Peyer's patch (tissue), 4 donors: ENCODE results near the gene TARP.
"Not testable (repeated sequence)": the region's sequence is repeated elsewhere in the genome, so short reads cannot be mapped to it uniquely, and the experiment has no call there.

Source experiments
- DNase-seq, 3 donors: peaks; one replicate each; pipeline ENCODE4 v3.0.0-alpha.2; 2017 to 2019
- H3K27ac ChIP-seq, 4 donors: fragments of 200-600 bp; sonication (generic); one replicate each; pipeline ENCODE4 v1.5.1; 2016 to 2019
- H3K27me3 ChIP-seq, 2 donors: fragments of 200-600 bp; sonication (generic); one replicate each; pipeline ENCODE4 v1.5.1; 2019
- H3K36me3 ChIP-seq, 3 donors: fragments of 200-600 bp; sonication (generic); one replicate each; pipeline ENCODE4 v1.5.1; 2016 to 2019
- H3K4me1 ChIP-seq, 4 donors: fragments of 200-600 bp; sonication (generic); one replicate each; pipeline ENCODE4 v1.5.1; 2016 to 2019
- H3K4me3 ChIP-seq, 4 donors: fragments of 200-600 bp; sonication (generic); 1 replicate in 3 of 4; 2 replicates in 1 of 4; pipeline ENCODE4 v1.5.1; 2016 to 2019; ENCODE audit warnings: mild to moderate bottlenecking in 1 of 4
- H3K9me3 ChIP-seq, 4 donors: fragments of 200-600 bp; sonication (generic); one replicate each; pipeline ENCODE4 v1.5.1; 2016 to 2019; ENCODE audit warnings: mild to moderate bottlenecking in 1 of 4
- POLR2A ChIP-seq, 2 donors: fragments of 450-650 bp; IDR thresholded peaks; one replicate each; pipeline ENCODE4 v1.5.1; 2017; ENCODE audit warnings: antibody characterized with exemption in 2 of 2, mild to moderate bottlenecking in 2 of 2, moderate library complexity in 2 of 2
- TF ChIP-seq, protein P1 (sequence below), 6 experiments: fragments of 450-650 bp in 4 of 6; fragments of 200-600 bp in 2 of 6; sonication (generic) in 1 of 6; IDR thresholded peaks; one replicate each; pipeline ENCODE4 v1.5.1; 2017 to 2019; ENCODE audit warnings: antibody characterized with exemption in 6 of 6, mild to moderate bottlenecking in 3 of 6, moderate library complexity in 1 of 6

Gene TARP

GRCh38 chr7:38274486-38274885 is 1.1 kb upstream of the TARP start:
- TF ChIP-seq, protein P1, sequence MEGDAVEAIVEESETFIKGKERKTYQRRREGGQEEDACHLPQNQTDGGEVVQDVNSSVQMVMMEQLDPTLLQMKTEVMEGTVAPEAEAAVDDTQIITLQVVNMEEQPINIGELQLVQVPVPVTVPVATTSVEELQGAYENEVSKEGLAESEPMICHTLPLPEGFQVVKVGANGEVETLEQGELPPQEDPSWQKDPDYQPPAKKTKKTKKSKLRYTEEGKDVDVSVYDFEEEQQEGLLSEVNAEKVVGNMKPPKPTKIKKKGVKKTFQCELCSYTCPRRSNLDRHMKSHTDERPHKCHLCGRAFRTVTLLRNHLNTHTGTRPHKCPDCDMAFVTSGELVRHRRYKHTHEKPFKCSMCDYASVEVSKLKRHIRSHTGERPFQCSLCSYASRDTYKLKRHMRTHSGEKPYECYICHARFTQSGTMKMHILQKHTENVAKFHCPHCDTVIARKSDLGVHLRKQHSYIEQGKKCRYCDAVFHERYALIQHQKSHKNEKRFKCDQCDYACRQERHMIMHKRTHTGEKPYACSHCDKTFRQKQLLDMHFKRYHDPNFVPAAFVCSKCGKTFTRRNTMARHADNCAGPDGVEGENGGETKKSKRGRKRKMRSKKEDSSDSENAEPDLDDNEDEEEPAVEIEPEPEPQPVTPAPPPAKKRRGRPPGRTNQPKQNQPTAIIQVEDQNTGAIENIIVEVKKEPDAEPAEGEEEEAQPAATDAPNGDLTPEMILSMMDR (IDR thresholded peaks at IDR 0.05) = no peak
- no peak for TF ChIP-seq POLR2A (IDR thresholded peaks at IDR 0.05)
- no peak overlapping the region for H3K4me3 ChIP-seq
- no peaks in the 10 kb centered on the region for H3K27me3 ChIP-seq
- DNase-seq = no peak
- no peaks in the 10 kb centered on the region for H3K4me1 ChIP-seq
- H3K36me3 ChIP-seq = no peaks in the 10 kb centered on the region
- H3K9me3 ChIP-seq = no peaks in the 10 kb centered on the region
- no peak overlapping the region for H3K27ac ChIP-seq

DNA sequence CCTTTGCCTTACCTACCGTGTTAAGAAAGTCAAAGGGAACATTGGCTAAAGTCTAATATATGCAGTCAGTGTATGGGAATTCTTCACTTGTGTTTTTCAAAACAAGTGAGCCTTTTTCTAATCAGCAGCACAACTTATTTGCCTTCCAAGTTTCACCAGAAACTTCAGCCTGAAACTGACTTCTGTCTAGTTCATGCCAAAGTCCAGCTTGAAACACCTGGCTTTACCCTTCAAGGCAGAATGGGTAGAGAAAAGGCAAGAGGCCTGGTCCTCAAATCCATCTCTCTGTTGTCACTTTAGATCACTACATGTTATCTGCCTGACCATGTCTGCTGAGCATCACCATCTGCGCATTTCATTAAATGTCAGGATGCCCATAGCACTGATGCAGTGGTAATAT is 3.0 kb downstream of the TARP start:
- H3K9me3 ChIP-seq, DNase-seq, H3K36me3 ChIP-seq, H3K4me1 ChIP-seq, H3K27ac ChIP-seq, H3K4me3 ChIP-seq, H3K27me3 ChIP-seq: not testable (repeated sequence)

DNA sequence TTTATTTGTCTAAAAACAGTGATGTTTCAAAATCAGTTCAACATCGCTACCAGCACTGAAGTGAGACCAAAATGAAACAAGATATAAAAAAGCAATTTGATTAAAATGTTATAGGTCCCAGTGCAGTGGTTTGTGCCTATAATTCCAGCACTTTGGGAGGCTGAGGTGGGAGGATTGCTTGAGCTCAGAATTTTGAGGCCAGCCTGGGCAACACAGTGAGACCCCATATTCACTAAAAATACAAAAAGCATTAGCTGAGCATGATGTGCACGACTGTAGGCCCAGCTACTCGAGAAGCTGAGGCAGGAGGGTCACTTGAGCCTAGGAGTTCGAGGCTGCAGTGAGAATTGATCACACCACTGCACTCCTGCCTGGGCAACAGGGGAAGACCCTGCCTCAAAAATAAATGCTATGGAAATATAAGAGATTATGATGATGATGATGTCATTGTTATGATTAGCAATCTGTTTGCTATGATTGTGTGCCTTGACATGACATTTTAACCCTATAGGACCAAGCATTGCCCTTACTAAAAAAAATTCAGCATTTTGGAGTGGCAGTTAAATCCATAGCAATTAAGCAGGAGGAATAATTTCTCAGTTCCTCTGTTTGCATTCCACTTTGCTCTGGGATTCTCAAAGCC is 3.6 kb downstream of the TARP start:
- not testable (repeated sequence) for H3K27ac ChIP-seq, H3K27me3 ChIP-seq, DNase-seq, H3K4me3 ChIP-seq, H3K36me3 ChIP-seq, H3K9me3 ChIP-seq, H3K4me1 ChIP-seq

- H3K9me3 ChIP-seq, H3K4me1 ChIP-seq, H3K4me3 ChIP-seq, H3K36me3 ChIP-seq, H3K27ac ChIP-seq, DNase-seq, H3K27me3 ChIP-seq: not testable (repeated sequence)
Observed at GRCh38 chr7:38265958-38266357, 7.5 kb downstream of the TARP start.

GRCh38 chr7:38264602-38265001 is 8.8 kb downstream of the TARP start:
- not testable (repeated sequence) for H3K4me1 ChIP-seq, H3K36me3 ChIP-seq, H3K27me3 ChIP-seq, H3K9me3 ChIP-seq, H3K4me3 ChIP-seq, H3K27ac ChIP-seq, DNase-seq

DNA sequence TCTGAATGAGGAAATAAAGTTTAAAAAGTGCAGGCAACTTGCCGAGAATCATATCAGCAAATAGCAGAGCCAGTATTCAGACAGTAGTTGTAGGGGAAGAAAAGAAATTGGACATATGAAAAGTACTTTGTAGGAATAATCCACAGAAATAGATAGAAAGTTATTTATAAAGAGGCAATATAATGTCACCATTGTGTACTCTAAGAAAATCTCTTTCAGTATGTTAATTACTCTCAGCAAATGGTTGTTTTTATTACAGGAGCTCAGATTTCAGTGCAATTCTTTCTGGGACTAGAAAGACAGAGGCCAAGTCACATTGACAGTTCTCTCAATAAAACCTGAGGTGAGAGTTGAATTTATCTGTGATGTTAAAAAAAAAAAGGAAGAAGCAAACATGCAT is 10.2 kb downstream of the TARP start:
- not testable (repeated sequence) for H3K36me3 ChIP-seq, H3K27ac ChIP-seq, H3K27me3 ChIP-seq, DNase-seq, H3K4me1 ChIP-seq, H3K9me3 ChIP-seq, H3K4me3 ChIP-seq

- Histone ChIP-seq H3K9me3 (no peaks in the 10 kb centered on the region), H3K36me3 (no peaks in the 10 kb centered on the region), H3K4me1 (no peaks in the 10 kb centered on the region), H3K27ac (no peak overlapping the region), H3K27me3 (no peaks in the 10 kb centered on the region), H3K4me3 (no peak overlapping the region)
- TF ChIP-seq POLR2A (IDR thresholded peaks at IDR 0.05) = no peak
- TF ChIP-seq, protein P1 (IDR thresholded peaks at IDR 0.05) = no peak
- no peak for DNase-seq
Observed at GRCh38 chr7:38262545-38262944, 10.9 kb downstream of the TARP start.

- not testable (repeated sequence) for H3K4me1 ChIP-seq, H3K36me3 ChIP-seq, H3K4me3 ChIP-seq, DNase-seq, H3K27me3 ChIP-seq, H3K27ac ChIP-seq, H3K9me3 ChIP-seq
Observed at GRCh38 chr7:38262026-38262425, 11.4 kb downstream of the TARP start.

- H3K36me3 ChIP-seq, DNase-seq, H3K27ac ChIP-seq, H3K4me1 ChIP-seq, H3K27me3 ChIP-seq, H3K4me3 ChIP-seq, H3K9me3 ChIP-seq: not testable (repeated sequence)
Observed at GRCh38 chr7:38261601-38262000, 11.8 kb downstream of the TARP start.

DNA sequence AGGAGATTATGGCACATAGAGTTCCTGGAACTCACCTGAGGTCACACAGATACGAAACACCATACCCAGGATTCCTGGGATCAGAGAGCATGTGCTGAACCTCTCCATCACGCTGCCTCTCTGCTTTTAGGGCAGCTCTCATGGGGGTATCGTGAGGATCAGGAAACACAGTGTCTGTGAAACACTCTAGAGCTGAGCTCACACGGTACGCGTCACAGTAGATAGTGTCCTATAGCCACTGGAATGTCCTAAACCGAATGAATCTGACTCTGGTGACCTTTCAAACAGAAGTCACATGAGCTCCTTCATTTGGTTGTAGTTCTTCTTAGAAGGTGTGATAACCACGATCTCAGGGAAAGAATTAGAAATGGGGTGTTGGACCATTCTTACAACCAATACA is 14.3 kb downstream of the TARP start:
- not testable (repeated sequence) for DNase-seq, H3K36me3 ChIP-seq, H3K9me3 ChIP-seq, H3K27ac ChIP-seq, H3K4me1 ChIP-seq, H3K4me3 ChIP-seq, H3K27me3 ChIP-seq
